Measurements from ENCODE around the gene EXOC4.

EXOC4 gene

GRCh38 chr7:133854739-133855138 lies 601.9 kb downstream of the EXOC4 start:
- CTCF ChIA-PET = interaction anchor here (0.6 to 2.8 kb wide), 33 partner anchors 9 to 496 kb away, joined by 3 to 20 read pairs (median 4); no protein-coding TSS in a partner anchor

GRCh38 chr7:133857376-133858119 lies 604.7 kb downstream of the EXOC4 start:
- ChIA-PET POLR2A (no interaction called here), CTCF (no interaction called here)
- H3K36me3 ChIP-seq (ENCODE audit: control insufficient read depth in 2 of 2, insufficient read depth in 1 of 2, low read length in 2 of 2) = no peaks in the 10 kb centered on the region
- no peaks in the 10 kb centered on the region for H3K9me3 ChIP-seq (ENCODE audit: control insufficient read depth, insufficient read depth, low read depth, low read length)
- H3K4me3 ChIP-seq (ENCODE audit: low read depth, low read length) = no peak overlapping the region
- H3K4me1 ChIP-seq (ENCODE audit: control insufficient read depth, insufficient read depth, low read length) = no peaks in the 10 kb centered on the region; the same call in 1 of the 2 replicates
- TF ChIP-seq ZNF121 (tag by site-specific recombination; IDR thresholded peaks at IDR 0.05) (no peak), BCL11A (tag by site-specific recombination; IDR thresholded peaks at IDR 0.05; ENCODE audit: low read depth) (no peak), ZNF184 (tag by site-specific recombination; IDR thresholded peaks at IDR 0.05) (no peak), ZNF239 (tag by site-specific recombination; IDR thresholded peaks at IDR 0.05) (no peak), ZNF747 (tag by site-specific recombination; IDR thresholded peaks at IDR 0.05) (no peak), ZSCAN18 (tag by site-specific recombination; IDR thresholded peaks at IDR 0.05) (no peak), ZNF324 (tag by site-specific recombination; IDR thresholded peaks at IDR 0.05) (no peak), ZBTB17 (tag by site-specific recombination; IDR thresholded peaks at IDR 0.05) (no peak), PRDM1 (tag by site-specific recombination; IDR thresholded peaks at IDR 0.05) (no peak), SCRT1 (tag by site-specific recombination; IDR thresholded peaks at IDR 0.05; ENCODE audit: borderline replicate concordance) (no peak), ZEB2 (tag by site-specific recombination; IDR thresholded peaks at IDR 0.05) (no peak), ZNF555 (tag by site-specific recombination; conservative IDR thresholded peaks at IDR 0.05) (no peak), MYNN (tag by site-specific recombination; IDR thresholded peaks at IDR 0.05; ENCODE audit: borderline replicate concordance) (no peak), ZNF366 (tag by site-specific recombination; conservative IDR thresholded peaks at IDR 0.05) (no peak), ZNF514 (tag by site-specific recombination; IDR thresholded peaks at IDR 0.05) (no peak)
- no peak overlapping the region for H3K27ac ChIP-seq (ENCODE audit: extremely low read depth, low read depth, low read length)

More at GRCh38 chr7:133854739-133855138, 601.9 kb downstream of the EXOC4 start:
- Histone ChIP-seq H3K4me1 (ENCODE audit: control insufficient read depth, insufficient read depth, low read length) (no peaks in the 10 kb centered on the region), H3K27ac (ENCODE audit: extremely low read depth, low read depth, low read length) (no peak overlapping the region), H3K36me3 (ENCODE audit: control insufficient read depth in 2 of 2, insufficient read depth in 1 of 2, low read length in 2 of 2) (no peaks in the 10 kb centered on the region), H3K9me3 (ENCODE audit: control insufficient read depth, insufficient read depth, low read depth, low read length) (no peaks in the 10 kb centered on the region), H3K4me3 (ENCODE audit: low read depth, low read length) (no peak overlapping the region)
- TF ChIP-seq ZNF169 (tag by site-specific recombination; IDR thresholded peaks at IDR 0.05) (no peak), KLF17 (tag by site-specific recombination; IDR thresholded peaks at IDR 0.05) (no peak), ZNF654 (tag by site-specific recombination; IDR thresholded peaks at IDR 0.05; ENCODE audit: low read depth) (peak; percentile 39; the same call in 1 of the 2 replicates), ZNF302 (tag by site-specific recombination; IDR thresholded peaks at IDR 0.05; ENCODE audit: low read depth) (no peak), KLF8 (tag by site-specific recombination; IDR thresholded peaks at IDR 0.05) (no peak), OVOL3 (tag by site-specific recombination; IDR thresholded peaks at IDR 0.05) (no peak), ZNF544 (tag by site-specific recombination; IDR thresholded peaks at IDR 0.05) (no peak)
- POLR2A ChIA-PET = no interaction called here
